Body of pancreas (tissue), 4 donors: Measurements from ENCODE around the gene CARS2. TPM values are rescaled to one million over a fixed set of nuclear protein-coding genes. Genes with fewer than 3 reads are reported as not detected.

Source experiments
- ATAC-seq: fragments of 150-250 bp; one replicate; pipeline ENCODE4 v1.9.1; 2016
- DNase-seq, 4 donors: peaks; one replicate each; pipeline ENCODE4 v3.0.0-alpha.2; 2019
- H3K27ac ChIP-seq, 4 donors: fragments of 200-600 bp; sonication (generic); 1 replicate in 3 of 4; 2 replicates in 1 of 4; pipeline versions ENCODE4 v1.5.1 to v1.6.1; 2016 to 2019; ENCODE audit warnings: mild to moderate bottlenecking in 1 of 4, mixed read lengths in 1 of 4, moderate library complexity in 1 of 4
- H3K27me3 ChIP-seq, 2 donors: fragments of 200-600 bp; sonication (generic); one replicate each; pipeline ENCODE4 v1.6.0; 2016; ENCODE audit warnings: mild to moderate bottlenecking in 1 of 2
- H3K36me3 ChIP-seq, 2 donors: fragments of 200-600 bp; sonication (generic); replicated peaks in 1 of 2; 2 replicates each; pipeline ENCODE4 v1.5.1; 2016; ENCODE audit warnings: low read depth in 2 of 2; ENCODE audit not compliant: insufficient read depth in 1 of 2
- H3K4me1 ChIP-seq: fragments of 200-600 bp; sonication (generic); one replicate; pipeline ENCODE4 v1.6.0; 2016
- H3K4me3 ChIP-seq, 2 donors: fragments of 200-600 bp; sonication (generic); 1 replicate in 1 of 2; 2 replicates in 1 of 2; pipeline ENCODE4 v1.5.1; 2016 to 2019
- H3K9me3 ChIP-seq, 3 donors: fragments of 200-600 bp; sonication (generic); 1 replicate in 2 of 3; 2 replicates in 1 of 3; pipeline ENCODE4 v1.5.1; 2016
- POLR2A ChIP-seq, 3 donors: fragments of 450-650 bp; IDR thresholded peaks; one replicate each; pipeline ENCODE4 v1.6.1; 2016; ENCODE audit warnings: antibody characterized with exemption in 3 of 3, mild to moderate bottlenecking in 2 of 3
- WGBS, 2 donors: methylation state at CpG; one replicate each; pipeline ENCODE4 v1.1.5; 2017; 5-methylcytosine and 5-hydroxymethylcytosine counted together
- intact Hi-C: fragments of 100-400 bp; cut with DNase I; formaldehyde crosslinking; loops from one replicate; pipeline ENCODE4 v1.15.1; 2023
- total RNA-seq, 2 donors: library from RNA; depleted of rRNA; stranded (reverse); fragments of >200 nt; gene quantifications; one replicate each; pipeline ENCODE4 v1.1.0, GENCODE V29; 2016
- TF ChIP-seq, protein P1 (sequence below), 7 experiments: fragments of 450-650 bp in 4 of 7; fragments of 200-600 bp in 3 of 7; sonication (generic) in 3 of 7; IDR thresholded peaks; one replicate each; pipeline ENCODE4 v1.5.1; 2016 to 2019; ENCODE audit warnings: antibody characterized with exemption in 7 of 7

CARS2 gene
- total RNA-seq, 2 donors from 2014 or later, result 30.1 to 43.5 TPM

DNA sequence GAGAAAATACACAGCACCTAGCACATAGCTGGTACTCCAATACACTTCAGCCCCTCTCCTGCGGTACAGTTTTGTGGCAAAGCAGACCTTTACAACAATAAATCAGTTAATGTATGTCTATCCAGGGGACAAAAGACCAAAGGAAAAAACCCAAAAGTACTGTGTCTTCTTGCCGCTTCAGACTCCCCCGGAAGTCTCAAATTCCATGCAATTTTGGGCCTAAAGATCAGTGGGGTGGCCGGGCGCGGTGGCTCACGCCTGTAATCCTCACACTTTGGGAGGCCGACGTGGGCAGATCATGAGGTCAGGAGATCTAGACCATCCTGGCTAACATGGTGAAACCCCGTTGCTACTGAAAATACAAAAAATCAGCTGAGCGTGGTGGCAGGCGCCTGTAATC lies 16.2 kb downstream of the CARS2 start:
- DNase-seq (no peak), ATAC-seq (no peak)
- Histone ChIP-seq H3K4me1 (peaks cover 8% of the 10 kb centered on the region), H3K27ac (no peak overlapping the region), H3K27me3 (no peaks in the 10 kb centered on the region), H3K36me3 (peaks cover 1 to 4% of the 10 kb centered on the region in 2 donors), H3K4me3 (no peak overlapping the region), H3K9me3 (no peaks in the 10 kb centered on the region)
- no peak for TF ChIP-seq POLR2A (IDR thresholded peaks at IDR 0.05)
- TF ChIP-seq, protein P1, sequence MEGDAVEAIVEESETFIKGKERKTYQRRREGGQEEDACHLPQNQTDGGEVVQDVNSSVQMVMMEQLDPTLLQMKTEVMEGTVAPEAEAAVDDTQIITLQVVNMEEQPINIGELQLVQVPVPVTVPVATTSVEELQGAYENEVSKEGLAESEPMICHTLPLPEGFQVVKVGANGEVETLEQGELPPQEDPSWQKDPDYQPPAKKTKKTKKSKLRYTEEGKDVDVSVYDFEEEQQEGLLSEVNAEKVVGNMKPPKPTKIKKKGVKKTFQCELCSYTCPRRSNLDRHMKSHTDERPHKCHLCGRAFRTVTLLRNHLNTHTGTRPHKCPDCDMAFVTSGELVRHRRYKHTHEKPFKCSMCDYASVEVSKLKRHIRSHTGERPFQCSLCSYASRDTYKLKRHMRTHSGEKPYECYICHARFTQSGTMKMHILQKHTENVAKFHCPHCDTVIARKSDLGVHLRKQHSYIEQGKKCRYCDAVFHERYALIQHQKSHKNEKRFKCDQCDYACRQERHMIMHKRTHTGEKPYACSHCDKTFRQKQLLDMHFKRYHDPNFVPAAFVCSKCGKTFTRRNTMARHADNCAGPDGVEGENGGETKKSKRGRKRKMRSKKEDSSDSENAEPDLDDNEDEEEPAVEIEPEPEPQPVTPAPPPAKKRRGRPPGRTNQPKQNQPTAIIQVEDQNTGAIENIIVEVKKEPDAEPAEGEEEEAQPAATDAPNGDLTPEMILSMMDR (IDR thresholded peaks at IDR 0.05), result no peak
- intact Hi-C loops, result no loop called here
- WGBS, 2 donors, result 90 to 93% methylated on average over 12 of the region's 12 CpGs

DNA sequence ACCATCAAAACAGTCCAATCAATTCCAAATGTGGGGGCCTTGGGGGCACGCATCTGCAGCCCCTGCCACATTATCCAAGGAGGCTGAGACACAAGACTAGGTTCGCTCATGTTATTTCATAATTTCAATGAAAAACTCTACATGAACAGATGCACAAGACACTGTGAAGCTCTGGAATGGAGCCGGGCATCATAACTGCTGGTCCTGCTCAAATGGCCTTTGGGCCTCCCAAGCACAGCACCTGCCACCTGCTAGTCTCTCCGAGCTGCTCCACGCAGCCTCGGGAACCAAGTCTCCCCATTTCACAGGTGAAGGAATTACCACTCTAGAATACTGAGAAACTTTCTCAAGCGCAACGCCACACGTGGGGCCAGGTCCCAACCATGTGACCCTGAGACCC lies 16.9 kb downstream of the CARS2 start:
- ATAC-seq (no peak), DNase-seq (no peak)
- no peak overlapping the region for H3K4me3 ChIP-seq
- TF ChIP-seq, protein P1 (IDR thresholded peaks at IDR 0.05), result no peak
- no peak for TF ChIP-seq POLR2A (IDR thresholded peaks at IDR 0.05)
- intact Hi-C loops, result no loop called here
- peaks cover 8% of the 10 kb centered on the region for H3K4me1 ChIP-seq
- H3K27ac ChIP-seq, result no peak overlapping the region
- H3K9me3 ChIP-seq, result no peaks in the 10 kb centered on the region
- 87 to 95% methylated on average over 2 to 9 of the region's 9 CpGs for WGBS, 2 donors
- no peaks in the 10 kb centered on the region for H3K27me3 ChIP-seq
- H3K36me3 ChIP-seq, result peaks cover 1 to 4% of the 10 kb centered on the region in 2 donors

DNA sequence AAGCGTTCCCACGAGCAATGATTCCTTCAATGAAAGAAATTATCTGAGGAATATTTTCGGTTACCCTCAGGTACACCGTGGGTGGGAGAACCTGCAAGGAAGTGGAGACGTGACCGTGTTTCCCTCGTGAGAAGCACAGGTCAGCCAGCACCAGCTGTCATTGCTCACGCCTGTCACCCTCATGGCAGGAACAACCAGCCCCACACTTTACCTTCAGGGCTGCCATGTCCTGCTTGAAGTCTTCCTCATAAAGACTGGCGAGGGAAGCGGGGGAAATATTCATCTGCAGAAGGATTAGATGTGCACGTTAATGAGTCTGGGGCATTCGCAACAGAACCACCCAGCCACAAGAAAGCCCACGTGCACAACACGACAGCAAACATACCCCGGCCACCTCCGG lies 18.2 kb downstream of the CARS2 start:
- no peak overlapping the region for H3K27ac ChIP-seq
- no peak for TF ChIP-seq POLR2A (IDR thresholded peaks at IDR 0.05)
- TF ChIP-seq, protein P1 (IDR thresholded peaks at IDR 0.05), result no peak
- DNase-seq, result no peak
- H3K4me3 ChIP-seq, result no peak overlapping the region
- no peak for ATAC-seq
- peaks cover 1 to 4% of the 10 kb centered on the region in 2 donors for H3K36me3 ChIP-seq
- intact Hi-C loops, result no loop called here
- no peaks in the 10 kb centered on the region for H3K9me3 ChIP-seq
- H3K4me1 ChIP-seq, result peaks cover 14% of the 10 kb centered on the region
- no peaks in the 10 kb centered on the region for H3K27me3 ChIP-seq
- WGBS, 2 donors, result 88 to 93% methylated on average over 15 to 16 of the region's 16 CpGs

DNA sequence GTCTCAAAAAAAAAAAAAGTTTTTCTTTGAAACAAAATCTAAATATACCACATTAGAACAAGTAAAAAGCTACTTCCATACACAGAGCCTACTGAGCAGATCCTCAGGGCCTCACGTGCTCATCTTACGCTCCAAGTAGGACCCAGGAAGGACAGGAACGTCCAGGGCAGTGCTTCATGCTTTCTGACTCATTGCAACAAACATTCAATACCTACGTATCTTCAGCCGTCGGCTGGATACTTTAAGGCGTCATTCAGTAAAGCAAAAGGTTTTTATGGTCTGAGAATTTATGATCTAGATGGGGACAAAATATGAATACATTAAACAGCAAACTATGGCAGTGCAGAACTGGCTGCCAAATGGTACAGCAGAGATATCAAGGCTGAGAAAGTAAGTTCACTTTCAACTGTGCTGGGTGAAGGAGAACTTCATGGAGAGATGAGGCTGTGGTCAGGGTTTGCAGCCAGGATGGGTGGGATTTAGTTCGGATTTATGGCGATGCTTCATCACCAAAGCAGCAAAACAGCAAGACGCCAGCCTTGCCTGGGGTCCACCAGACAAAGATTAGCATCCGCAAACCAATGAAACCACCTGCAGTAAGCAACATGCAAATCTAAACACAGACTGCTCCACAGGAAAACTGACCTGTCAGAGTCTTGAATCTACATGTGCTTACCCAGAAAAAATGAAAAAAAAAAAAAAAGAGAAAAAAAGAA lies 20.5 kb downstream of the CARS2 start:
- no peaks in the 10 kb centered on the region for H3K27me3 ChIP-seq
- H3K36me3 ChIP-seq, result peaks cover 4 to 6% of the 10 kb centered on the region in 2 donors
- intact Hi-C loops, result no loop called here
- H3K4me1 ChIP-seq, result peaks cover 9% of the 10 kb centered on the region
- no peak overlapping the region for H3K27ac ChIP-seq
- WGBS, 2 donors, result 90% methylated on average over 11 of the region's 11 CpGs
- no peak for DNase-seq
- no peak for TF ChIP-seq POLR2A (IDR thresholded peaks at IDR 0.05)
- TF ChIP-seq, protein P1 (IDR thresholded peaks at IDR 0.05), result no peak
- no peaks in the 10 kb centered on the region for H3K9me3 ChIP-seq
- ATAC-seq, result no peak
- no peak overlapping the region for H3K4me3 ChIP-seq
